22Rv1 (cell line): ENCODE results near the gene PPFIA1.

Experiments used
- ZFX ChIP-seq: fragments of 450-650 bp; IDR thresholded peaks from 2 replicates; pipeline ENCODE4 v1.6.1; 2017; ENCODE audit warnings: antibody characterized with exemption, borderline replicate concordance
- TF ChIP-seq, protein P1 (sequence below): fragments of 450-650 bp; IDR thresholded peaks from 2 replicates; pipeline ENCODE4 v1.5.1; 2017; ENCODE audit warnings: mild to moderate bottlenecking

DNA sequence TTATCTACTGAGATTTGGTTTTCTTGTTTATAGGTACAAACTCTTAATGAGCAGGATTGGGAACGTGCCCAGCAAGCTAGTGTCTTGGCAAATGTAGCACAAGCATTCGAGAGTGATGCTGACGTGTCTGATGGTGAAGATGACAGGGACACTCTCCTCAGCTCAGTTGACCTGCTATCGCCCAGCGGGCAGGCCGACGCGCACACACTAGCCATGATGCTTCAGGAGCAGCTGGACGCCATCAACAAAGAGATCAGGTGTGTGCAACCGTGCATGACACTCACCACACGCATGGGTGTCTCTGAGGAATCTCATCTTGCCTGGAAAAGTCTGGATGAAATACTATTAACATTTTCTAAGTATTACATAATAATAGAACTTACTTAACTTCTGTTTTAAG is 73.1 kb downstream of the PPFIA1 start:
- TF ChIP-seq, protein P1, sequence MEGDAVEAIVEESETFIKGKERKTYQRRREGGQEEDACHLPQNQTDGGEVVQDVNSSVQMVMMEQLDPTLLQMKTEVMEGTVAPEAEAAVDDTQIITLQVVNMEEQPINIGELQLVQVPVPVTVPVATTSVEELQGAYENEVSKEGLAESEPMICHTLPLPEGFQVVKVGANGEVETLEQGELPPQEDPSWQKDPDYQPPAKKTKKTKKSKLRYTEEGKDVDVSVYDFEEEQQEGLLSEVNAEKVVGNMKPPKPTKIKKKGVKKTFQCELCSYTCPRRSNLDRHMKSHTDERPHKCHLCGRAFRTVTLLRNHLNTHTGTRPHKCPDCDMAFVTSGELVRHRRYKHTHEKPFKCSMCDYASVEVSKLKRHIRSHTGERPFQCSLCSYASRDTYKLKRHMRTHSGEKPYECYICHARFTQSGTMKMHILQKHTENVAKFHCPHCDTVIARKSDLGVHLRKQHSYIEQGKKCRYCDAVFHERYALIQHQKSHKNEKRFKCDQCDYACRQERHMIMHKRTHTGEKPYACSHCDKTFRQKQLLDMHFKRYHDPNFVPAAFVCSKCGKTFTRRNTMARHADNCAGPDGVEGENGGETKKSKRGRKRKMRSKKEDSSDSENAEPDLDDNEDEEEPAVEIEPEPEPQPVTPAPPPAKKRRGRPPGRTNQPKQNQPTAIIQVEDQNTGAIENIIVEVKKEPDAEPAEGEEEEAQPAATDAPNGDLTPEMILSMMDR, result no peak
- no peak for TF ChIP-seq ZFX
